B cell (primary cell): Measurements from ENCODE around the gene ITFG1.

Experiments used
- EZH2 ChIP-seq: IDR thresholded peaks from 2 replicates; pipeline ENCODE4 v1.6.1; 2012; ENCODE audit warnings: borderline replicate concordance, low read depth, mild to moderate bottlenecking, moderate library complexity, low read length; ENCODE audit not compliant: insufficient read depth, poor library complexity, severe bottlenecking
- TF ChIP-seq, protein P1 (sequence below): fragments of 200-600 bp; IDR thresholded peaks from one replicate; pipeline ENCODE4 v1.8.0; 2022; ENCODE audit warnings: antibody characterized with exemption, mild to moderate bottlenecking

DNA sequence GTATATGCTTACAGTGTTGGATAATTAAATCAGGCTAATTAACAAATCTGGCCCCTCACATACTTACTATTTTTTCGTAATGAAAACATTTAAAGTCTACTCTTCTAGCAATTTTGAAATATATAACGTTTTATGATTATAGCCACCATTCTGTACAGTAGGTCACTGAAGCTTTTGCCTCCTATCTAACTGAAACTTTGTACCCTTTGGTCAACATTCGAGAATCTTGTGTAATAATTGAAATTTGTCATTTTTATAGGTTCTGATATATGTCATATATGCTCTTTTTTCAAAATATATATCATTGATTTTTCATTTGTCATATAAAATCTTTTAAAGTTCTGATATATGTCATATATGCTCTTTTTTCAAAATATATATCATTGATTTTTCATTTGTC lies 12.9 kb upstream of the ITFG1 start:
- TF ChIP-seq, protein P1, sequence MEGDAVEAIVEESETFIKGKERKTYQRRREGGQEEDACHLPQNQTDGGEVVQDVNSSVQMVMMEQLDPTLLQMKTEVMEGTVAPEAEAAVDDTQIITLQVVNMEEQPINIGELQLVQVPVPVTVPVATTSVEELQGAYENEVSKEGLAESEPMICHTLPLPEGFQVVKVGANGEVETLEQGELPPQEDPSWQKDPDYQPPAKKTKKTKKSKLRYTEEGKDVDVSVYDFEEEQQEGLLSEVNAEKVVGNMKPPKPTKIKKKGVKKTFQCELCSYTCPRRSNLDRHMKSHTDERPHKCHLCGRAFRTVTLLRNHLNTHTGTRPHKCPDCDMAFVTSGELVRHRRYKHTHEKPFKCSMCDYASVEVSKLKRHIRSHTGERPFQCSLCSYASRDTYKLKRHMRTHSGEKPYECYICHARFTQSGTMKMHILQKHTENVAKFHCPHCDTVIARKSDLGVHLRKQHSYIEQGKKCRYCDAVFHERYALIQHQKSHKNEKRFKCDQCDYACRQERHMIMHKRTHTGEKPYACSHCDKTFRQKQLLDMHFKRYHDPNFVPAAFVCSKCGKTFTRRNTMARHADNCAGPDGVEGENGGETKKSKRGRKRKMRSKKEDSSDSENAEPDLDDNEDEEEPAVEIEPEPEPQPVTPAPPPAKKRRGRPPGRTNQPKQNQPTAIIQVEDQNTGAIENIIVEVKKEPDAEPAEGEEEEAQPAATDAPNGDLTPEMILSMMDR: no peak
- TF ChIP-seq EZH2: no peak
